ENCODE data around the gene ASZ1.
A peak's percentile ranks its signal among the peaks of the same experiment; 100 is the strongest.
"Not testable (repeated sequence)": the region's sequence is repeated elsewhere in the genome, so short reads cannot be mapped to it uniquely, and the experiment has no call there.

ASZ1 gene, protein sequence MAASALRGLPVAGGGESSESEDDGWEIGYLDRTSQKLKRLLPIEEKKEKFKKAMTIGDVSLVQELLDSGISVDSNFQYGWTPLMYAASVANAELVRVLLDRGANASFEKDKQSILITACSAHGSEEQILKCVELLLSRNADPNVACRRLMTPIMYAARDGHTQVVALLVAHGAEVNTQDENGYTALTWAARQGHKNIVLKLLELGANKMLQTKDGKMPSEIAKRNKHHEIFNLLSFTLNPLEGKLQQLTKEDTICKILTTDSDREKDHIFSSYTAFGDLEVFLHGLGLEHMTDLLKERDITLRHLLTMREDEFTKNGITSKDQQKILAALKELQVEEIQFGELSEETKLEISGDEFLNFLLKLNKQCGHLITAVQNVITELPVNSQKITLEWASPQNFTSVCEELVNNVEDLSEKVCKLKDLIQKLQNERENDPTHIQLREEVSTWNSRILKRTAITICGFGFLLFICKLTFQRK

DNA sequence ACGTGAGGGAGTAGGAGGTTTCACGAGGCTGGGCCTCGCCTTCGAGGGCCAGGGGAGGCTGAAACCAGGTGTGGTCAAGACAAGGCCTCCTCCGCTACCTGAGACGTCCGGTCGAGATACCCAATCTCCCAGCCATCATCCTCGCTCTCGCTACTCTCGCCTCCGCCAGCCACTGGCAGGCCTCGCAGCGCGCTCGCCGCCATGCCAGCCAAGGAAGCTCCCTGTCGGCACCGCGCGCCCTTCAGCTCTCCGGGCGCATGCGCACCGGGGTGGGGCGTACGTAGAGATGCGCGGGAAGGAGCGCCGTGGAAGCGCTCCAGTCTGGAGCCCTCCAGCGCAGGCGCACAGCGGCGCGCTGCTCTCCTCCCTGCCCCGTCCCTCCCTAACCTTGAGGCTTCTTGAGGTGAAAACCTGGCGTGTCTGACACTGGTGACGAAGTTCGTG is at the start of gene ASZ1:
Gene ASZ1 (minus strand): TSS at position 236 of the 444 bp plus-strand sequence. CDS start 33 bp downstream, at position 203.
- DNase-seq (ENCODE audit: low spot score) = no peak

DNA sequence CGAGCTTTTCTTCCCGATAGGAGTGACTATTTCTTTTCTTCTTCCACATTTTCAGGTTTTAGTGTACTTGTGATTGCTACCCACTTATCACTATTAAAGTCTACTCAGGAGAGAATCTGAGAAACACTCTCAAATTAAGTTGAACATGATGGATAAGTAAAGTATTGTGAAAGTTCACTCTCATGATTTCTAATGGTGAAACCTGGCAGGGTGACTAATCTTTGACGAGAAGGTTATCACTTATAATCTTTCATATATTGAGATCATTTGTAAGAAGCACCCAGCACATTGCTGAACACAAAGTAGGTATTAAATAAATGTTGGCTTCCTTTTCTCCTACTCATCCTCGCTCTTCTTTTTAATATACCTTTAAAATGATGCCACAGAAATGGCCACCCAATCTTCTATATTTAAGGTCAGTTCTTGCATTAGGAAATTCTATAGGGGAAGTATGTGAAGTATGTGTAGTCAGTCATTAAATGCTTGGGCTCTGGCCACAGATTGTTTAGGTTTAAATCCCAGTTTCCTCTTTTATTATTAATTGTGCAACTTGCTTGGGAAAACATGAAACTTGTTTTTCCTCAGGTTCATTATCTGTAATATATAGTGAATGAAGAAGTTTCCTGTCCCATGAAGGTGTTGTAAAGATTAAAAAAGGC is 49.4 kb upstream of the ASZ1 start:
- no peak for DNase-seq (ENCODE audit: low spot score)

DNA sequence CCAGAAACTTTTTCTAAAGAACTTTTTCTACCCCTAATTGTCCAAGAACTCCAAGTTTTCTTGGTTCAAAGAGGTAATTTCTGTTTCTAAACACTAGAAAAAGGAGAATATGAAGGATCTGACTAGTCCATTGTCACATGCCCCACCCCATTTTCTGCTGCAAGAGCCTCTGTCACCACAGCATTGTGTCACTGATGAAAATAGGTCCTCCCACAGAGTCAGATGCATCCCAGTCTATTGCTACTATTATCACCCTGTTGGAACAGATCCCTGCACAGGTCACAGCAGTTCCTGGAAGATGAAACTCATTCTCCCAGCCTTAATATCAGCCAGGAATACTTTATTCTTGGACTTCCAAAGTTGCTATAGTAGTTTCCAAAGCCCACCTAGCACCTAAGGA is 45.0 kb upstream of the ASZ1 start:
- no peak for DNase-seq (ENCODE audit: low spot score)

DNA sequence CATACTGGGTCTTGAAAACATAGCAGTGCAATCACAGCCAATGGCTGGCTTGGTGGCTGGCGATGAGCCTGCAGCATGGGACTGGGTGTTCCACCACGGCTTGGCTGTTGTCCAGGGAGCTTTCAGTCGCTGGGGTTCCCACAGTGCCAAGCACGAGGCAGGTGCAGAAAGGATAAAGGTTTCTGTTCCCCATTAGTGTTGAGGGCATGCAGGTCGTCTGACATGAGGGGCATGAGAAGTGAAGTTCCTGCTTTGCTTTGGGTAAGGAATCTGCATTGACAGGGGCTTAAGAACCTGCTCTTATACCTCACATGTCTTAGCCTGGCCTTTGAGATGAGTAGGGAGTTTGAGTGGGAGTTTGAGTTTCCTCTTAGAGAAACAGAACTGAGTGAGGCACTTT is 43.5 kb upstream of the ASZ1 start:
- no peak for DNase-seq (ENCODE audit: low spot score)

DNA sequence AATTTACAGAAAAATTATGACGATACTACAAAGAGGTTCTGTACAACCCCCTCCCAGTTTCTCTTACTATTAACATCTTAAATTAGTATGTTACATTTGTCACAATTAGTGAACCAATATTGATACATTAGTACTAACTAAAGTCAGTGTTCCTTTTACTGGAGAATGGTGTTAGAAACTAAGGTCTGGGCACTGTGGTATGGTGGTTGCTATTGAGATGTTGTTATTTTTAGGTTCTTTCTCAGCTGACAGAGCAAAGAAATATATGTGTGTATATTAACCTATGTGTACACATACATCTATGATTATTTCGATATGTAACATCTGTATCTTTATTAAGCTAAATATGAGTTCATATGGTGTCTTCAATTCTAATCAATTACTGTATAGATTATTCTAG is 40.9 kb upstream of the ASZ1 start:
- no peak for DNase-seq (ENCODE audit: low spot score)

DNA sequence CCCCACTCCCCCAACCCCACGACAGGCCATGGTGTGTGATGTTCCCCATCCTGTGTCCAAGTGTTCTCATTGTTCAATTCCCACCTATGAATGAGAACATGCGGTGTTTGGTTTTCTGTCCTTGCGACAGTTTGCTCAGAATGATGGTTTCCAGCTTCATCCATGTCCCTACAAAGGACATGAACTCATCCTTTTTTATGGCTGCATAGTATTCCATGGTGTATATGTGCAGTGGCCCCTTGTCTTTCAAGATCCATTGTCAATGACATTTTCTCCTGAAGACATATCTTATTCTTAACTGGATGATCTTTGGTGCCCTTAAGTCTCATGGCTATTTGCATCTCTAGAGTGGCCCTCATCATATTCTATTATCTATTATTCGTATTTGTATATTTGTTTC is 33.5 kb upstream of the ASZ1 start:
- not testable (repeated sequence) for DNase-seq (ENCODE audit: low spot score)

DNA sequence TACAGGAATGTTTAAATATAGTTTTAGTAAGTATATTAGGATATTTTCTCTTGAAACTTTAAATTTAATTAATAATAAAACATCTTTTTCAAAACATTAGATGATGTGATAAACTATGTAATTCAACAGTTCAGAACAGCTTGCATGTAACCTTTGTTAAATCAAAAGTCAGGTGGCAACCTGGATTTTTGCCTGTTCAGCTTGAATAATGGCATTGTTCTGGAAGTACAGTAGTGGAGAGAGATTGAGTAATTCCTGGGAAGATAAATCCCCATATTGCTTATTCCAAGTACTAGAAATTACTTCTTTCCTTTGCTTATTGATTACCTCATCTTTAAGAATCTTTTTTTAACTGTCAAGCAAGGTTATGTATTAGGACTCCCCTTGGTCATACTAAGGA is 32.4 kb upstream of the ASZ1 start:
- DNase-seq (ENCODE audit: low spot score) = no peak

DNA sequence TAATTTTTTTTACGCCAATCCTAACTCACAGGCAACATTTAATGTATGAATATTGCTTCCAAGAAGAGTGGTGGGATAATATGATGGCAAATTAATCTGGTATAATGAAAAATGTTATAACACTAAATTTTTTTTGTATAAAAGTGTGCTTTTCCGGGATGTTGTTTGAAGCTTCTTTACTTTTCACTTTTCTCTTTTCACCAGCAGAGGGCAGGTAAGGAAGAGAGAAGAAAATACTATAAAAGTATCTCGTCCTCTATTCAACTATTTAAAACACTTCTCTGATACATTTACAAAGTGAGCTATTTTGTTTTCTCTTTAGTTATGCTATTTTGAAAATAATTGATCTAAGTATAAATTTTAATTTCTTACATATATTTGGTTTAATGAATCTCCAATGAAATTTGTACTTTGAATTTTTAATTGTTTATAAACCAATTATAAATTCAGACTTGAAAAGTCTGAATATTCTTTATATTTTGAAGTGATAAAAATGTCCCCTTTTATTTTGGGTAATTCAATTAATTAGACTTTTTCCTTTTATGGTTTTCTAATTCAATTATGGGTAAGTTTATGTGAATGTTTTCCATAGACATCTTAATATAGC is 31.8 kb upstream of the ASZ1 start:
- DNase-seq (ENCODE audit: low spot score) = peak; percentile 19

DNA sequence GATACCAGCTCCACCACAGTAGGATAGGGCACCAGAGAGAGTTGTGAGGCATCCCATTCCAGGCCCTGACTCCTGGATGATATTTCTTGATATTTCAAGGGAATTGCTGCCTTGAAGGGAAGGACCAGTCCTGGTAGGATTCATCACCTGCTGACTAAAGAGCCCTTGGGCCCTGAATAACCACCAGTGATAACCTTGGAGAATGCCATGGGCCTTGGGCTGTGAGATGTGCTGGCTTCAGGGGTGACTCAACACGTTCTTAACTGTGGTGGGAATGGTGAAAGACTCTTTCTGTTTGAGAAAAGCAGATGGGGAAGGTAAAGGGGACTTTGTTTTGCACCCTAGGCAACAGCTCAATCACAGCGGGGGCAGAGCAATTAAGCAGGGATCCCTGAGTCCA is 21.4 kb upstream of the ASZ1 start:
- DNase-seq (ENCODE audit: low spot score) = no peak

DNA sequence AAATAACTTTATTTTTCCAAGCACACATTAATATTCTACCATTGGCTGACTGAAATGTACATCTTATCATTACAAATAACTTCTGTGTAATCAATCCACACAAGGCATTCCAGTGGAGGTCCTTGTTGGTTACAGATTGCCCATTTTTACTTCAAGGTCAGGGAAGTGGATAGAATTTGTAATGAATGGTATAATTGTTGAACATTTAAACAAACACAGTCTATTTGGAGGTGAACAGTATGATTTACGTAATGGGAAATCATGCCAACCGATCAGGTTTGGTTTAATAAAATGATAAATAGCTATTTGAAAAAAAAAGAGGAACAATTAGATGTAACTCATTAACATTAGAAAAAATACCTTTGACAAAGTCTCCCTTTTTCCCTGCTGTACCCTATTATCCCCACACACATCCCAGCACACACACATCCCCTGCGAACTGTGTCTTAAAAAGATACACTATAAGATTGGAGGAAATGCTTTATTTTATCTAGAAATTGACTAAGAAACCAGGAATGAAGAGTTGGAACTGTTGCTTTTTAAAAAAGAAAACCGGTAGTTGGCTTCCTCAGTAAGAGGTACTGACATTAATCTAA is 19.0 kb upstream of the ASZ1 start:
- DNase-seq (ENCODE audit: low spot score) = no peak

DNA sequence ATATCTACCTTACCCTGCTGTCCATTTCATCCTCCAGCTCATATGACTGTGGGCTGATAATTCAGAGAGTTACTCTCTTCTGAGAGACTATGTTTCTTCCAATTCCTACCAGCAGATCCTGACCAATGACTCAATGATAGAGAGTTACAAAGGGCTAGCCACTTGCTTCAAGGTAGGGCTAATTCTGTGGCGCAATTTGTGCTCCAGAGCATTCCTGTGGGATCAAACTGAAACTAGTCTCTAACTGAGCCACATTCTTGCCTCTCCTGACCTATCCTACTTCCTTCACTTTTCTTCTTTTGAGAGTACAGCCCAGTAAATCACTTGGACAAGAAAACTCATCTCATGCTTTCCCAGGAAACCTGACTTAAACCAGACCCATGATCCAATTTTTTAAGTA is 17.9 kb upstream of the ASZ1 start:
- DNase-seq (ENCODE audit: low spot score) = no peak

DNA sequence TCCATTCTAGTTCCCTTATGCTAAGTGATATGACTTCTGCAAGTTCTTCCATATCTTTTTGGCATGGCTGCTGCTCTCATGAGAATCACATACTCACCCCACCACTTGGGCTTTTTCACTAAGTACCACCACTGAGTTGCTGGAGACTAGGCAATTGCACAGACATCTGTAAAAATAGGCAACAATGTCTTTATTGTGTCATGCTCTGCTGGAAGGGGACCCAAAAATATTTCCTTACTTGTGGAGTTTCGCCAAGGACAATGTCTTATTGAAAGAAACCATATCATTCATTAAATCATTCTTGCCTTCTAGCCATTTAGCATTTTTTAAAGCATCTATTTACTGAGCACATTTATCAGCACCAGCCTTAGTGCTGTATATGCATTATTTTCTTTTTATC is 17.4 kb upstream of the ASZ1 start:
- no peak for DNase-seq (ENCODE audit: low spot score)

DNA sequence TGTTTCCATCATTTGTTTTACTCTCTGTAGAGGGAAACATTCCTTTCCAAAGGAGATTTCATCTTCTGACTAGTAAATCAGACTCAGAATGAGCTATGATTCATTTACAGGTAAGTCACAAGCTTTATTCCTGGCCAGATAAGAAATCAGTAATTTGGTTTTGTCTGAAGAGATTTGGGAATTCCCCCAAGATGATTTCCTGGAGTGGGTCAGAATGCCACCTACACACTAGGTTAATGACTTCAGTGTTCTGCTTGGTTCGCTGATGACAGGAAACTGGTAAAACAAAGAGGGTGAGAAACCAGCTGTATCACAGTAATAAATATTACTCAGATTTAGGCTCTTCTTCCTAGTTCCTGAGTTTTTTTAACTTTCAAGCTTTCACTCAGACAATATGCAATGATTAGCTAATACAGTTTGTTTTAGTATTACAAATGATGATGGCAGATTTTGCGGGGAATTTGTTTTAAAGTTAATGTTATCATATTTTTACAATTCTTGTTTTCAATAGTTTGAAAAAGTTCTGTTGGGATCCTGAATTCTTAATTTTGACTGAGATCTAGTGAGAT is 8.3 kb upstream of the ASZ1 start:
- DNase-seq (ENCODE audit: low spot score) = no peak

DNA sequence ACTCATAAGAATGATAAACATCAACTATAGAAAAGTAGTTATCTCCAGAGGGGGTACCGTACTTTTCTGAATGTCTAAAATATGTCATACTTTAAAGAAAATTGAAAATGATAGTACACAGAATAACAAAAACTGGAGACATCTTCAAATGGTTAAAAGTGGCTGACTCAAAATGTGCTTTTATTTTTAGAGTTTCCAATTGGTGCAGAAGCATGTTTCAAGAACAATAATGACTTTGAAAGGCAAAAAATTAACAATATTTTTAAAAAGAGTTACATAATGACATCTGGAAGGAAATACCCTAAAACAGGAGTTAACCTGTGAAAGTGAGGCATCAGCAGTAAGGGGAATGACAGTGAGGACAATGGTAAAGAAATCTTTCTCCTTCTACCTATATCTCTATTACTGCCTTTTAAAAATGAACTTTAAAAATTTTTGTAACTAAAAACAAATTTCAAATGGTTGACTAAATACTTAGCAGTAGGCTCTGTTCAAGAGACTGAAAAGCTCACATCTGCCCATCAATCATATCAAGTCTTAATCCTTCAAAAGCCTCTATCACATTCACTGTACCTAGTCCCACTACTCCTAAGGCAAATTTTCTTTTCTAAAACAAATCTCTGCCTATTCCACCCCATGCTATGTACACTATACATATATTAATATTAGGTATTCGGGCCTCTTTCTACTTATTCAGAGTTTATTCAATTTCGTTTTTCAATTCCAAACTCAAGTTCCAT is 3.0 kb downstream of the ASZ1 start:
- no peak for DNase-seq (ENCODE audit: low spot score)

DNA sequence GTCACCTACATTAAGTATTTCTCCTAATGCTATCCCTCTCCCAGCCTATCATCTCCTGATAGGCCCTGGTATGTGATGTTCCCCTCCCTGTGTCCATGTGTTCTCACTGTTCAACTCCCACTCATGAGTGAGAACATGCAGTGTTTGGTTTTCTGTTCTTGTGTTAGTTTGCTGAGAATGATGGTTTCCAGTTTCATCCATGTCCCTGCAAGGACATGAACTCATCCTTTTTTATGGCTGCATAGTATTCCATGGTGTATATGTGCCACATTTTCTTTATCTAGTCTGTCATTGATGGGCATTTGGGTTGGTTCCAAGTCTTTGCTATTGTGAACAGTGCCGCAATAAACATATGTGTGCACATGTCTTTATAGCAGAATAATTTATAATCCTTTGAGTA is 12.7 kb downstream of the ASZ1 start:
- DNase-seq (ENCODE audit: low spot score) = not testable (repeated sequence)

DNA sequence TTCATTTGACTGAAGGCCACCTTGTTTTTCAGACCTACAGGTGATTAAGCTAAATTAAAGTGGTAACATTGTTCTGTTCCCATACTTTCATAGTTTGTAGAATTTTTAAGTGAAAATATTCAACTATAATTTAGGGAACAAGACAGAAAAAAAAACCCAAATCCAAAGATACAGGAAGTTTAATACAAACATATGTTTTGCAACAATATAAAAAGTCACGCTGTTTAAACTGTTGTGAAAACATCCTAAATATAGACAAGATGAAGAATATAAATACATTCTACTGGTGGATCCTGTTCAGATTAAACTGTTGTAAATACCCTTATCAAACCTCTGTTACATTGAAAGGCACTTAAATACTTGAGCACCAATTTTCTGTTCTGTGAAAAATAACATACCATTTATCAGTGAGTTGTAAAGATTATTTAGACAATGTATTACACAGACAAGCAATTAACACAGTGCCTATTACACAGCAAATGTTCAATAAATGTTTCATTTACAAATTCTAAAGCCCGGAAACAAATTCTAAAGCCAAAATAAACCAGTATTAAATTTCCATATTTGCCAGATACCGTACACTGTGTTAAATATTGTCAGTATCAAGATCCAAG is 14.2 kb downstream of the ASZ1 start:
- DNase-seq (ENCODE audit: low spot score) = no peak

DNA sequence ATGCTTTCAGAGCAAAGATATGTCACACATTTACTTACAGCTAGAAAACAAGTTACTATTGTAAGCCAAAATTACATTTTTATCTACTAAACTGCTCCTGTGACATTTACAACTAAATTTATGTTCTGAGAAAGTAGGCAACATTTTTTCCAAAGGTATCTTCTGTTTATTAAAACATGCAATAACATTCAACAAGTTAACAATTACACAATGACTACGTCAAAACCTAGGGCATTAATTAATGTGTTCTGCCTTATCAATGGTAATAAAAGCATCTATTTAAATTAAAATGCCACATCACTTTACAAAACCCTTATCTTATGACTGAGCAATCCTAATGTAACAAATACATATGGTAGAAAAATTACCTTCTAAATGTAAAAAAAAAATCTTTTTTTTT is 14.9 kb downstream of the ASZ1 start:
- DNase-seq (ENCODE audit: low spot score) = no peak

DNA sequence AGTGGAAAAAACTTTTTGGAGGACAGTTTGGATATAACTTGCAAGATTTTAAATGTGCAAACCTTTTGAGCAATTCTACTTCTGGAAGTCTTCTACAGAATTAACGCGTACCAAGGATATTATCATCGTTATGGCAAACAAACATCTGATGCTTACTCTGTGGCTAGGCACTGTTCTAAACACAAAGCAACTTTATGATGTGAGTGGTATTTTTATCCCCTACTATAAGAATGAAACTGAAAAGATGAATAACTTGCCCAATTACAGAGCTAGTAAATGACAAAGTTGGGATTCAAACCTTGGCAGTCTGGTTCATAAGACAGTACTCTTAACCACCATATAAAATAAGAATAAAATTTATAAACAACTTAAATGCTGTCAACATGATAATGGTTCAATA is 15.8 kb downstream of the ASZ1 start:
- DNase-seq (ENCODE audit: low spot score) = no peak

DNA sequence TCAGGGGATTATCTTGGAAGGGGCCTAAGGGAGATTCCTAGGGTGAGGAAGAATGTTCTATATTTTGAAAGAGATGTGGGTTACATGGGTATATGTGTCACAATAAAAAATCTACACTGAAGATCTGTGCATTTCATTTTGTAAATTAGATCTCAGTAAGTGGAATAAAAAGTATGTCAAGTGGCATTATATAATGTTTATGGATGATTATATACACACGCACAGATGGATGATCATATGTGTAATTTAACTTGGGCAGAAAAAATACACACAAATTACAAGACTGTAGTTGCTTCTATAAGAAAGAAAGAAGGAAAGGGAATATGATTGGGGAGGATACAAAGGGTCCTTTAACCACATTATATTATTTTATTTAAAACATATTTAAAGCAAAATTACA is 18.5 kb downstream of the ASZ1 start:
- no peak for DNase-seq (ENCODE audit: low spot score)

DNA sequence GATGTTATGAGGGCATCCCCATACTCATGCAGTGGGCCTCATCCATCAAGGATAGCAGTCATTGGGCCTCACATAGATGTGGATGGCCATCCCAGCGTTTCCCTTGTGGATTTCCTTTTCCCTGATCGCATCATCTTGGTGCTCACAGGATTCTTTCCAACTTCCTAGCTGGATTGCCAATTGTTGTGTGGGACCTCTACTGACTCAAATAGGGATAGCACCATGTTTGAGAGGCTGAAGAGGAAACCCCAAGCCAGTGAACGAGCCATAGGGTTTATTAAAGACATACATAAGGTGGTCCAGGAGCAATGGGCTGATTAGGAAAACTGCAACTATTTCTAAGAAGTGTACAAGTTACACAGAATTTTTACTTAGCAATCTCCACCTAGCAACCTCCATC is 21.8 kb downstream of the ASZ1 start:
- no peak for DNase-seq (ENCODE audit: low spot score)

DNA sequence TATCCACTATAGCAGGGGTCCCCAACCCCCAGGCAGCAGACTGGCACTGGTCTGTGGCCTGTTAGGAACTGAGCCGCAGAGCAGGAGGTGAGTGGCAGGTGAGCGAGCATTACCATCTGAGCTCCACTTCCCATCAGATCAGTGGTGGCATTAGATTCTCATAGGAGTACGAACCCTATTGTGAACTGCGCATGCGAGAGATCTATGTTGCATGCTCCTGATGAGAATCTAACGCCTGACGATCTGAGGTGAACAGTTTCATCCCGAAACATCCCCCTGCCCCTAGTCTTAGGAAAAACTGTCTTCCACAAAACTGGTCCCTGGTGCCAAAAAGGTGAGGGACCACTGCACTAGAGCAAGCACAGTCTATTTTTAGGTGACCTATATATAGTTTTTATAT is 23.6 kb downstream of the ASZ1 start:
- no peak for DNase-seq (ENCODE audit: low spot score)

Data from AG08395 (cell line).